IPS DF 19.7 (cell line): ENCODE data around the gene ZNF280A.
"Not testable (repeated sequence)": the region's sequence is repeated elsewhere in the genome, so short reads cannot be mapped to it uniquely, and the experiment has no call there.

Experiments
- DNase-seq: peaks from one replicate; pipeline ENCODE4 v3.0.0-alpha.2; 2013; ENCODE audit warnings: low read depth, low spot score

The ZNF280A gene

GRCh38 chr22:22513619-22514018 is 6.5 kb downstream of the ZNF280A start:
- DNase-seq: no peak

- no peak for DNase-seq
Observed at GRCh38 chr22:22512951-22513350, 7.1 kb downstream of the ZNF280A start.

- not testable (repeated sequence) for DNase-seq
Observed at GRCh38 chr22:22510833-22511232, 9.2 kb downstream of the ZNF280A start.

- not testable (repeated sequence) for DNase-seq
Observed at GRCh38 chr22:22509912-22510311, 10.2 kb downstream of the ZNF280A start.

GRCh38 chr22:22508274-22509176 is 11.5 kb downstream of the ZNF280A start, which contains the start of gene ZNF280B:
TSS of gene ZNF280B (minus strand) at chr22:22508742. CDS start at chr22:22489398, 19,344 bp downstream.
- DNase-seq: no peak

- DNase-seq: no peak
Observed at GRCh38 chr22:22507743-22508273, 12.3 kb downstream of the ZNF280A start.

- no peak for DNase-seq
Observed at GRCh38 chr22:22506736-22507135, 13.3 kb downstream of the ZNF280A start.

- no peak for DNase-seq
Observed at GRCh38 chr22:22498267-22498666, 21.8 kb downstream of the ZNF280A start.

- not testable (repeated sequence) for DNase-seq
Observed at GRCh38 chr22:22491589-22491988, 28.5 kb downstream of the ZNF280A start.

GRCh38 chr22:22488736-22489135 is 31.3 kb downstream of the ZNF280A start:
- DNase-seq: no peak

GRCh38 chr22:22487869-22488597 is 32.0 kb downstream of the ZNF280A start:
- no peak for DNase-seq

- no peak for DNase-seq
Observed at GRCh38 chr22:22487059-22487458, 33.0 kb downstream of the ZNF280A start.

GRCh38 chr22:22486132-22486899 is 33.8 kb downstream of the ZNF280A start:
- DNase-seq: no peak

GRCh38 chr22:22485524-22485923 is 34.5 kb downstream of the ZNF280A start:
- DNase-seq: no peak

- DNase-seq: no peak
Observed at GRCh38 chr22:22484023-22484422, 36.0 kb downstream of the ZNF280A start.

GRCh38 chr22:22480940-22481339 is 39.1 kb downstream of the ZNF280A start:
- no peak for DNase-seq

GRCh38 chr22:22479999-22480532 is 40.0 kb downstream of the ZNF280A start:
- no peak for DNase-seq

- DNase-seq: no peak
Observed at GRCh38 chr22:22479116-22479515, 41.0 kb downstream of the ZNF280A start.

GRCh38 chr22:22478470-22478869 is 41.6 kb downstream of the ZNF280A start:
- no peak for DNase-seq

- no peak for DNase-seq
Observed at GRCh38 chr22:22474733-22475132, 45.3 kb downstream of the ZNF280A start.

- not testable (repeated sequence) for DNase-seq
Observed at GRCh38 chr22:22471104-22471503, 49.0 kb downstream of the ZNF280A start.
